Esophagus muscularis mucosa (tissue), 4 donors: ENCODE data around the gene OFD1. TPM values are rescaled to one million over a fixed set of nuclear protein-coding genes. Genes with fewer than 3 reads are reported as not detected.
"Not testable (repeated sequence)": the region's sequence is repeated elsewhere in the genome, so short reads cannot be mapped to it uniquely, and the experiment has no call there.

Experiments
- DNase-seq: peaks from one replicate; pipeline ENCODE4 v3.0.0-alpha.2; 2017; ENCODE audit errors: extremely low spot score
- H3K27ac ChIP-seq, 4 donors: fragments of 200-600 bp; sonication (generic); replicated peaks in 1 of 4; 1 replicate in 3 of 4; 2 replicates in 1 of 4; pipeline ENCODE4 v1.5.1; 2016 to 2019; ENCODE audit warnings: mild to moderate bottlenecking in 1 of 4
- H3K27me3 ChIP-seq, 4 donors: fragments of 200-600 bp; sonication (generic); one replicate each; pipeline versions ENCODE4 v1.5.1 to v1.6.0; 2016 to 2019
- H3K36me3 ChIP-seq, 4 donors: fragments of 200-600 bp; sonication (generic); one replicate each; pipeline ENCODE4 v1.5.1; 2016 to 2019
- H3K4me1 ChIP-seq, 4 donors: fragments of 200-600 bp; sonication (generic); one replicate each; pipeline ENCODE4 v1.5.1; 2016 to 2019
- H3K4me3 ChIP-seq, 4 donors: fragments of 200-600 bp; sonication (generic); 1 replicate in 2 of 4; 2 replicates in 2 of 4; pipeline ENCODE4 v1.5.1; 2016 to 2019; ENCODE audit warnings: mild to moderate bottlenecking in 4 of 4, moderate library complexity in 1 of 4
- H3K9me3 ChIP-seq, 4 donors: fragments of 200-600 bp; sonication (generic); 1 replicate in 3 of 4; 2 replicates in 1 of 4; pipeline ENCODE4 v1.5.1; 2016 to 2019
- EP300 ChIP-seq: sonication (generic); formaldehyde crosslinking; IDR thresholded peaks from one replicate; pipeline ENCODE4 v1.6.1; 2017; ENCODE audit warnings: antibody characterized with exemption
- POLR2A ChIP-seq: fragments of 450-650 bp; IDR thresholded peaks from one replicate; pipeline ENCODE4 v1.6.1; 2017; ENCODE audit warnings: antibody characterized with exemption, moderate library complexity, mild to moderate bottlenecking, low read depth
- POLR2AphosphoS5 ChIP-seq, 2 donors: sonication (generic); formaldehyde crosslinking; IDR thresholded peaks; one replicate each; pipeline ENCODE4 v1.6.1; 2017; ENCODE audit warnings: antibody characterized with exemption in 2 of 2
- WGBS: methylation state at CpG from one replicate; pipeline ENCODE4 v1.1.5; 2018; 5-methylcytosine and 5-hydroxymethylcytosine counted together
- intact Hi-C: fragments of 100-400 bp; cut with DNase I; formaldehyde crosslinking; loops from one replicate; pipeline ENCODE4 v1.15.1; 2023
- total RNA-seq, 4 donors: library from RNA; depleted of rRNA; stranded (reverse); fragments of >200 nt; gene quantifications; one replicate each; pipeline versions ENCODE4 v1.1.0 to v1.2.1, GENCODE V29; 2016
- TF ChIP-seq, protein P1 (sequence below), 3 experiments: fragments of 200-600 bp in 2 of 3; fragments of 450-650 bp in 1 of 3; sonication (generic) in 2 of 3; IDR thresholded peaks; one replicate each; pipeline ENCODE4 v1.5.1; 2017 to 2019; ENCODE audit warnings: antibody characterized with exemption in 3 of 3, mild to moderate bottlenecking in 2 of 3, moderate library complexity in 1 of 3

The OFD1 gene
- total RNA-seq, 4 donors from 2014 or later = 12.6 to 17.2 (median 14.8) TPM

DNA sequence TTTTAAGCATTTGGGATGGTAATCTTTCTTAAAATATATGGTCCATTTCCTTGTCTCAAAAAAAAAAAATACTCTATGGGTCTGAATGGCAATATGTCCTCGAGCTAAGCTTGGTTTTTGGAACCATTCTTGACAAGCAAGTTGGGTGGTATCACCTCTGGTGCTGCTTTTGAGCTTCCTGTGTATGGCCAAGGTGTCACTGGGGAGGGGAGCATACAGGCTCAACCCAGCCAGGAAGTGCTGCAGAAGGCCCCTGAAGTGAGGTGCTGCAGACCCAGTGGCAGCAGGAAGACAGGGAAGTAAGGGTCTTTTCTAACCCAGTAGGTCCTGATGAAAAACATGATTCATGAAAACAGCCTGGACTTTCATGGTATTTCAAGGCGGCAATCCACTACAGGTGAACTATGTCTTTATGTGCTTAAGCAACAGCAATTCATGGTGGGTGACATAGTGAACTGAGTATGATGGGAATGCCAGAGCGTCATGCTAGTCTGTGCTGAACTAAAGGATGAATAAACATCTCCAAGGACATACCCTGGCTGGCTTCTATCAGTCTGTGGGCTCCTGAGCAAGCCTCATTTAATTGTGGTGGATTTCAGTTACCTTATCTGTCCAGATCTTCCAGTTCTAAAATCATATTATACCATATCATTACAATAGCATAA, 15.2 kb upstream of the OFD1 start:
- no peaks in the 10 kb centered on the region for H3K9me3 ChIP-seq
- DNase-seq = no peak
- peaks cover 0 to 47% (median 40%) of the 10 kb centered on the region in 4 donors for H3K4me1 ChIP-seq
- WGBS = 84% methylated on average over 3 of the region's 3 CpGs
- peaks cover 4 to 16% (median 10%) of the 10 kb centered on the region in 4 donors for H3K36me3 ChIP-seq
- no peak overlapping the region for H3K4me3 ChIP-seq
- peak overlapping the region in 3 of 4 donors; percentile 18 to 72 (median 59) for H3K27ac ChIP-seq
- no peaks in the 10 kb centered on the region for H3K27me3 ChIP-seq
- intact Hi-C loops = no loop called here
- TF ChIP-seq, protein P1, sequence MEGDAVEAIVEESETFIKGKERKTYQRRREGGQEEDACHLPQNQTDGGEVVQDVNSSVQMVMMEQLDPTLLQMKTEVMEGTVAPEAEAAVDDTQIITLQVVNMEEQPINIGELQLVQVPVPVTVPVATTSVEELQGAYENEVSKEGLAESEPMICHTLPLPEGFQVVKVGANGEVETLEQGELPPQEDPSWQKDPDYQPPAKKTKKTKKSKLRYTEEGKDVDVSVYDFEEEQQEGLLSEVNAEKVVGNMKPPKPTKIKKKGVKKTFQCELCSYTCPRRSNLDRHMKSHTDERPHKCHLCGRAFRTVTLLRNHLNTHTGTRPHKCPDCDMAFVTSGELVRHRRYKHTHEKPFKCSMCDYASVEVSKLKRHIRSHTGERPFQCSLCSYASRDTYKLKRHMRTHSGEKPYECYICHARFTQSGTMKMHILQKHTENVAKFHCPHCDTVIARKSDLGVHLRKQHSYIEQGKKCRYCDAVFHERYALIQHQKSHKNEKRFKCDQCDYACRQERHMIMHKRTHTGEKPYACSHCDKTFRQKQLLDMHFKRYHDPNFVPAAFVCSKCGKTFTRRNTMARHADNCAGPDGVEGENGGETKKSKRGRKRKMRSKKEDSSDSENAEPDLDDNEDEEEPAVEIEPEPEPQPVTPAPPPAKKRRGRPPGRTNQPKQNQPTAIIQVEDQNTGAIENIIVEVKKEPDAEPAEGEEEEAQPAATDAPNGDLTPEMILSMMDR (IDR thresholded peaks at IDR 0.05) = no peak
- TF ChIP-seq EP300 = no peak
- no peak for TF ChIP-seq POLR2A
- TF ChIP-seq POLR2AphosphoS5 (IDR thresholded peaks at IDR 0.05) = peak in 1 of 2 donors; percentile 34

DNA sequence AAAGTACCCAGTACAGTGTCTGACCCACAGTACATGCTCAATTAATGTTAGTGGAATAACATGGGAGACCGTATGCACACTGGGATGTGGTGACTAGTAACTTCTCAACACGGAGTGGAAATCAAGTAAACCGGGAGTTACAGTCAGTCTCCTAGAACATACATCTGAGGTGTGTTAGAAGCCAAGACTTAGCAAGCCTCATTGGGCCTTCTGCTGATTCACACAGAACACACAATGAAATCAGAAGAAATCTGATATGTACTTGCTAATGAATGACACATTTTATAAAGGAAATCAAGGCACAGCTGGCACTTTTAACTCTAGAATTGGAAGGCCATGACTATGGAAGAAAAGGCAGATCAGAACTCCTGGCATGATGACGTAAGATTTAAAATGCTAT, 13.2 kb upstream of the OFD1 start:
- H3K9me3 ChIP-seq = no peaks in the 10 kb centered on the region
- peaks cover 0 to 5% (median under 1%) of the 10 kb centered on the region in 4 donors for H3K36me3 ChIP-seq
- peaks cover 0 to 60% (median 43%) of the 10 kb centered on the region in 4 donors for H3K4me1 ChIP-seq
- peak overlapping the region; percentile 50 to 70 (median 62) for H3K27ac ChIP-seq
- WGBS = 79% methylated on average over 4 of the region's 4 CpGs
- no peak overlapping the region for H3K4me3 ChIP-seq
- H3K27me3 ChIP-seq = no peaks in the 10 kb centered on the region
- no peak for DNase-seq
- TF ChIP-seq, protein P1 (IDR thresholded peaks at IDR 0.05) = no peak
- TF ChIP-seq POLR2A (no peak), EP300 (no peak), POLR2AphosphoS5 (IDR thresholded peaks at IDR 0.05) (no peak)
- intact Hi-C loops = no loop called here

- intact Hi-C loops = no loop called here
- Histone ChIP-seq H3K9me3 (no peaks in the 10 kb centered on the region), H3K36me3 (peaks cover 0 to 4% (median 0%) of the 10 kb centered on the region in 4 donors), H3K4me1 (peaks cover 0 to 59% (median 43%) of the 10 kb centered on the region in 4 donors), H3K27ac (peak overlapping the region; percentile 50 to 70 (median 62)), H3K4me3 (no peak overlapping the region), H3K27me3 (no peaks in the 10 kb centered on the region)
- WGBS = 53% methylated on average over 7 of the region's 7 CpGs
- no peak for DNase-seq
- TF ChIP-seq POLR2A (no peak), POLR2AphosphoS5 (IDR thresholded peaks at IDR 0.05) (no peak), EP300 (no peak)
- TF ChIP-seq, protein P1 (IDR thresholded peaks at IDR 0.05) = no peak
Measured at GRCh38 chrX:13721819-13722519, 12.6 kb upstream of the OFD1 start.

GRCh38 chrX:13724878-13725277, 9.7 kb upstream of the OFD1 start:
- H3K27ac ChIP-seq, H3K36me3 ChIP-seq, H3K27me3 ChIP-seq, H3K9me3 ChIP-seq, DNase-seq, intact Hi-C loops, H3K4me3 ChIP-seq: not testable (repeated sequence)
- H3K4me1 ChIP-seq = peaks cover 0 to 43% (median 23%) of the 10 kb centered on the region in 4 donors
- WGBS = 91% methylated on average over 7 of the region's 9 CpGs

GRCh38 chrX:13726583-13726982, 8.0 kb upstream of the OFD1 start:
- H3K4me3 ChIP-seq, intact Hi-C loops, DNase-seq, H3K27ac ChIP-seq, H3K36me3 ChIP-seq, H3K27me3 ChIP-seq, H3K9me3 ChIP-seq: not testable (repeated sequence)
- WGBS = 98% methylated on average over 2 of the region's 2 CpGs
- H3K4me1 ChIP-seq = peaks cover 0 to 35% (median 23%) of the 10 kb centered on the region in 4 donors

DNA sequence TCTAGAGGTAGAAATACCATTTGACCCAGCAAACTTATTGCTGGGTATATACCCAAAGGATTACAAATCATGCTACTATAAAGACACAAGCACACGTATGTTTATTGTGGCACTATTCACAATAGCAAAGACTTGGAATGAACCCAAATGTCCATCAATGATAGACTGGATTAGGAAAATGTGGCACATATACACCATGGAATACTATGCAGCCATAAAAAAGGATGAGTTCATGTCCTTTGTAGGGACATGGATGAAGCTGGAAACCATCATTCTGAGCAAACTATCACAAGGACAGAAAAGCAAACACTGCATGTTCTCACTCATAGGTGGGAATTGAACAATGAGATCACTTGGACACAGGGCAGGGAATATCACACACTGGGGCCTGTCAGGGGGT, 4.0 kb upstream of the OFD1 start:
- intact Hi-C loops, DNase-seq: not testable (repeated sequence)
- 95% methylated on average over 1 of the region's 1 CpG for WGBS

More for the DNA sequence above, 4.0 kb upstream of the OFD1 start:
- H3K27ac ChIP-seq, H3K36me3 ChIP-seq, H3K27me3 ChIP-seq, H3K4me3 ChIP-seq, H3K9me3 ChIP-seq: not testable (repeated sequence)
- H3K4me1 ChIP-seq = peaks cover 3 to 31% (median 28%) of the 10 kb centered on the region in 4 donors
